Endothelial cell of umbilical vein (primary cell): ENCODE measurements around the gene OR2C3. TPM values are rescaled to one million over a fixed set of nuclear protein-coding genes. Genes with fewer than 3 reads are reported as not detected.

Source experiments
- BruUV-seq: library from RNA; stranded (reverse); fragments of 400-500 nt; replicated peaks from 2 replicates; lab custom pipeline; 2021; lab: Mats Ljungman, UMichigan
- CTCF ChIA-PET: fragments of 300-600, 350-600 bp; sonication (Branson Sonifier 250); formaldehyde crosslinking; loops from one replicate; lab custom pipeline; 2021; ENCODE audit warnings: antibody characterized with exemption, inconsistent platforms; lab: Charles Lee
- POLR2A ChIA-PET: fragments of 300-600, 350-600 bp; sonication (Branson Sonifier 250); formaldehyde crosslinking; loops from one replicate; lab custom pipeline; 2021; ENCODE audit warnings: antibody characterized with exemption, inconsistent platforms; lab: Charles Lee
- DNase-seq: peaks from one replicate; pipeline ENCODE4 v3.0.0-alpha.2; 2011; ENCODE audit warnings: low read depth, low spot score
- FAIRE-seq: peaks from 2 replicates; lab custom pipeline; 2011; peaks lifted over from hg19 to GRCh38; lab: Jason Lieb, UNC
- H2AFZ ChIP-seq: 2 replicates; pipeline ENCODE4 v1.6.0; 2012; ENCODE audit warnings: low read depth, low read length, control low read depth, inconsistent platforms
- H3K27ac ChIP-seq: 2 replicates; pipeline ENCODE4 v1.5.1; 2011; ENCODE audit warnings: low read depth, mild to moderate bottlenecking, control low read depth, low read length, moderate library complexity; ENCODE audit not compliant: insufficient read depth
- H3K27me3 ChIP-seq, 2 experiments: 2 replicates each; pipeline versions ENCODE4 v1.6.0 to v1.6.1; 2011; ENCODE audit warnings: low read length in 2 of 2, mixed read lengths in 1 of 2; ENCODE audit not compliant: control insufficient read depth in 2 of 2, insufficient read depth in 2 of 2
- H3K36me3 ChIP-seq, 2 experiments: 2 replicates in 1 of 2; 3 replicates in 1 of 2; pipeline ENCODE4 v1.5.1; 2011; ENCODE audit warnings: low read length in 2 of 2, mild to moderate bottlenecking in 1 of 2, moderate library complexity in 1 of 2; ENCODE audit not compliant: control insufficient read depth in 2 of 2, insufficient read depth in 2 of 2; ENCODE audit errors: extremely low read depth in 1 of 2
- H3K4me1 ChIP-seq: 3 replicates; pipeline ENCODE4 v1.5.1; 2011; ENCODE audit warnings: mild to moderate bottlenecking, low read length; ENCODE audit not compliant: control insufficient read depth, insufficient read depth; ENCODE audit errors: extremely low read depth
- H3K4me2 ChIP-seq: 2 replicates; pipeline ENCODE4 v1.6.1; 2011; ENCODE audit warnings: low read length, control low read depth, mixed read lengths; ENCODE audit not compliant: insufficient read depth
- H3K4me3 ChIP-seq, 3 experiments: fragments of 200-600 bp in 1 of 3; sonication (generic), shearing (Covaris generic) in 1 of 3; replicated peaks in 1 of 3; 2 replicates each; pipeline ENCODE4 v1.5.1; 2011 to 2016; ENCODE audit warnings: control low read depth in 3 of 3, low read length in 3 of 3, mild to moderate bottlenecking in 2 of 3, inconsistent platforms in 1 of 3, low read depth in 1 of 3, moderate library complexity in 1 of 3; ENCODE audit not compliant: insufficient read depth in 1 of 3
- H3K79me2 ChIP-seq: 2 replicates; pipeline ENCODE4 v1.6.0; 2012; ENCODE audit warnings: low read length, inconsistent platforms; ENCODE audit not compliant: control insufficient read depth, insufficient read depth
- H3K9ac ChIP-seq: replicated peaks from 2 replicates; pipeline ENCODE3; 2011; ENCODE audit warnings: low read length, control low read depth; ENCODE audit not compliant: insufficient read depth; ENCODE audit errors: extremely low read depth
- H3K9me1 ChIP-seq: replicated peaks from 3 replicates; pipeline ENCODE4 v1.6.0; 2011; ENCODE audit warnings: mild to moderate bottlenecking, low read length; ENCODE audit not compliant: control insufficient read depth, insufficient read depth; ENCODE audit errors: extremely low read depth
- H3K9me3 ChIP-seq: replicated peaks from 2 replicates; pipeline ENCODE4 v1.5.1; 2012; ENCODE audit warnings: low read length, inconsistent platforms; ENCODE audit not compliant: control insufficient read depth, insufficient read depth
- H4K20me1 ChIP-seq: replicated peaks from 2 replicates; pipeline ENCODE3; 2011; ENCODE audit warnings: mild to moderate bottlenecking, low read length; ENCODE audit not compliant: control insufficient read depth, insufficient read depth; ENCODE audit errors: extremely low read depth
- EZH2 ChIP-seq: IDR thresholded peaks from 2 replicates; pipeline ENCODE4 v1.6.1; 2012; ENCODE audit warnings: borderline replicate concordance, low read depth, mild to moderate bottlenecking, moderate library complexity, low read length, inconsistent platforms; ENCODE audit not compliant: severe bottlenecking
- FOS ChIP-seq: IDR thresholded peaks from 2 replicates; pipeline ENCODE4 v1.6.1; 2011; ENCODE audit warnings: mild to moderate bottlenecking, low read length, moderate library complexity, borderline replicate concordance; ENCODE audit not compliant: insufficient read depth
- GATA2 ChIP-seq: IDR thresholded peaks from 2 replicates; pipeline ENCODE4 v1.7.0; 2011; ENCODE audit warnings: low read depth, mild to moderate bottlenecking, moderate library complexity, mixed read lengths, low read length; ENCODE audit not compliant: insufficient read length, insufficient read depth
- JUN ChIP-seq: IDR thresholded peaks from 2 replicates; pipeline ENCODE4 v1.6.1; 2011; ENCODE audit warnings: borderline replicate concordance, low read depth; ENCODE audit not compliant: insufficient read length, insufficient read depth
- MYC ChIP-seq: IDR thresholded peaks from one replicate; pipeline ENCODE4 v1.6.1; 2011; ENCODE audit warnings: mild to moderate bottlenecking, low read depth, low read length
- POLR2A ChIP-seq: IDR thresholded peaks from 2 replicates; pipeline ENCODE4 v1.6.1; 2012; ENCODE audit warnings: low read depth, mild to moderate bottlenecking, control low read depth, low read length
- POLR2AphosphoS5 ChIP-seq: IDR thresholded peaks from 2 replicates; pipeline ENCODE4 v1.6.1; 2012; ENCODE audit warnings: low read depth, mild to moderate bottlenecking, control low read depth, low read length, moderate library complexity; ENCODE audit not compliant: insufficient read depth
- dilution Hi-C: fragments of 300-500 bp; cut with MboI; formaldehyde crosslinking; loops from one replicate; pipeline ENCODE4 v1.15.0; 2019; ENCODE audit warnings: low sequenced_read_pairs; ENCODE audit not compliant: extremely low pct_ligation_motif_present
- intact Hi-C: fragments of 100-400 bp; cut with micrococcal nuclease; formaldehyde crosslinking; loops from one replicate; pipeline ENCODE4 v1.10.0; 2022
- polyA plus RNA-seq, 4 experiments: library from polyadenylated mRNA; depleted of rRNA in 3 of 4; stranded (reverse) in 3 of 4; unstranded in 1 of 4; fragments of >200 nt; gene quantifications; 2 replicates each; pipeline versions ENCODE4 v1.2.1 to v1.2.3, GENCODE V29; 2011 to 2012; ENCODE audit warnings: missing spikeins in 1 of 4
- total RNA-seq: library from RNA; stranded (reverse); gene quantifications from 2 replicates; pipeline ENCODE4 v1.2.3, GENCODE V29; 2021
- TF ChIP-seq, protein P1 (sequence below), 2 donors: IDR thresholded peaks; 1 replicate in 1 of 2; 2 replicates in 1 of 2; pipeline ENCODE4 v1.5.1; 2011; ENCODE audit warnings: low read length in 2 of 2, mild to moderate bottlenecking in 2 of 2, moderate library complexity in 2 of 2, control low read depth in 1 of 2, inconsistent platforms in 1 of 2, low read depth in 1 of 2; ENCODE audit not compliant: insufficient read depth in 1 of 2; ENCODE audit errors: extremely low read depth in 1 of 2
- TF ChIP-seq, protein P2 (sequence below): IDR thresholded peaks from 2 replicates; pipeline ENCODE4 v1.6.1; 2011; ENCODE audit not compliant: insufficient read depth, insufficient read length

OR2C3 gene
- total and polyA plus RNA-seq, 2 donors (not counting 3 experiments of a cell fraction or from before 2014, with no cell fraction given): not detected

DNA sequence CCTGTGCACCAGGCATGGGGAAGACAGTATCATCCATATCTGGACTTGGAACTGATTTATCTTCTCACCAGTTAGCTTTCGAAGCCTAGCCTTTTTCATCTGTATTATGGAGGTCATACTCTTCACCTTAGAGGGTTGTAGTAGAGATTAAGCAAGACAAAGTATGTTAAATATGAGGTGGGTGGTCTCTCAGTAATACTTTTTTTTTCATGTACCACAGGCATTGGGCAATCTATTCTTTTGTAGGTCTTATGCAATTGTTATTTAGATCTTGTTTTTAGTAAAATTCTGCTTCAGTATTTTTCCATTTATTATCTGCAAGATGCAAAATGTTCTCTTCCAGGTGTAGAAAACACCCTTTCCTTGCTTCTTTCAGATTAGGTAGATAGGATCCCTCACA is 43.1 kb downstream of the OR2C3 start:
- CTCF ChIA-PET: no interaction called here

More for the DNA sequence above, 43.1 kb downstream of the OR2C3 start:
- no peaks in the 10 kb centered on the region for H3K27me3 ChIP-seq
- H3K36me3 ChIP-seq: no peaks in the 10 kb centered on the region
- intact Hi-C loops (no loop called here), dilution Hi-C loops (no loop called here)
- no peak overlapping the region for H3K9ac ChIP-seq
- no peak overlapping the region for H3K4me3 ChIP-seq
- no peak overlapping the region for H2AFZ ChIP-seq
- BruUV-seq: no TSS peak
- FAIRE-seq (no peak), DNase-seq (no peak)
- H3K9me1 ChIP-seq: no peaks in the 10 kb centered on the region
- H3K79me2 ChIP-seq: no peaks in the 10 kb centered on the region
- H3K4me1 ChIP-seq: no peaks in the 10 kb centered on the region
- H3K9me3 ChIP-seq: no peaks in the 10 kb centered on the region
- H3K4me2 ChIP-seq: no peak overlapping the region
- POLR2A ChIA-PET: no interaction called here
- H3K27ac ChIP-seq: no peak overlapping the region
- no peak for TF ChIP-seq EZH2
- no peak for TF ChIP-seq GATA2
- TF ChIP-seq POLR2A: no peak
- TF ChIP-seq, protein P1, sequence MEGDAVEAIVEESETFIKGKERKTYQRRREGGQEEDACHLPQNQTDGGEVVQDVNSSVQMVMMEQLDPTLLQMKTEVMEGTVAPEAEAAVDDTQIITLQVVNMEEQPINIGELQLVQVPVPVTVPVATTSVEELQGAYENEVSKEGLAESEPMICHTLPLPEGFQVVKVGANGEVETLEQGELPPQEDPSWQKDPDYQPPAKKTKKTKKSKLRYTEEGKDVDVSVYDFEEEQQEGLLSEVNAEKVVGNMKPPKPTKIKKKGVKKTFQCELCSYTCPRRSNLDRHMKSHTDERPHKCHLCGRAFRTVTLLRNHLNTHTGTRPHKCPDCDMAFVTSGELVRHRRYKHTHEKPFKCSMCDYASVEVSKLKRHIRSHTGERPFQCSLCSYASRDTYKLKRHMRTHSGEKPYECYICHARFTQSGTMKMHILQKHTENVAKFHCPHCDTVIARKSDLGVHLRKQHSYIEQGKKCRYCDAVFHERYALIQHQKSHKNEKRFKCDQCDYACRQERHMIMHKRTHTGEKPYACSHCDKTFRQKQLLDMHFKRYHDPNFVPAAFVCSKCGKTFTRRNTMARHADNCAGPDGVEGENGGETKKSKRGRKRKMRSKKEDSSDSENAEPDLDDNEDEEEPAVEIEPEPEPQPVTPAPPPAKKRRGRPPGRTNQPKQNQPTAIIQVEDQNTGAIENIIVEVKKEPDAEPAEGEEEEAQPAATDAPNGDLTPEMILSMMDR (IDR thresholded peaks at IDR 0.05; ENCODE audit: extremely low read depth in 1 of 2, insufficient read depth in 1 of 2, low read depth in 1 of 2, low read length in 2 of 2): no peak
- no peak for TF ChIP-seq MYC
- no peak for TF ChIP-seq POLR2AphosphoS5
- TF ChIP-seq JUN: no peak
- TF ChIP-seq FOS: no peak
- TF ChIP-seq, protein P2, sequence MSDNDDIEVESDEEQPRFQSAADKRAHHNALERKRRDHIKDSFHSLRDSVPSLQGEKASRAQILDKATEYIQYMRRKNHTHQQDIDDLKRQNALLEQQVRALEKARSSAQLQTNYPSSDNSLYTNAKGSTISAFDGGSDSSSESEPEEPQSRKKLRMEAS: no peak
- H4K20me1 ChIP-seq: no peaks in the 10 kb centered on the region
